NCI-H82 (cell line): ENCODE data around the gene HBZ.
"Not testable (repeated sequence)": the region's sequence is repeated elsewhere in the genome, so short reads cannot be mapped to it uniquely, and the experiment has no call there.

Experiments used
- DNase-seq: peaks from one replicate; lab custom pipeline; 2025; lab: John Stamatoyannopoulos, UW

The HBZ gene

GRCh38 chr16:138049-138417 is 14.4 kb upstream of the HBZ start:
- DNase-seq: peak; percentile 58

- DNase-seq: no peak
Observed at GRCh38 chr16:140175-140857, 12.1 kb upstream of the HBZ start.

GRCh38 chr16:142405-142967 is 10.0 kb upstream of the HBZ start:
- no peak for DNase-seq

GRCh38 chr16:143047-143446 is 9.4 kb upstream of the HBZ start:
- no peak for DNase-seq

- no peak for DNase-seq
Observed at GRCh38 chr16:143456-143855, 9.0 kb upstream of the HBZ start.

GRCh38 chr16:144797-145252 is 7.6 kb upstream of the HBZ start:
- DNase-seq: no peak

- DNase-seq: no peak
Observed at GRCh38 chr16:146646-147045, 5.8 kb upstream of the HBZ start.

GRCh38 chr16:149024-149660 is 3.3 kb upstream of the HBZ start:
- DNase-seq: no peak

- not testable (repeated sequence) for DNase-seq
Observed at GRCh38 chr16:153129-153521, 681 bp downstream of the HBZ start.

- not testable (repeated sequence) for DNase-seq
Observed at GRCh38 chr16:153550-154216, 1.2 kb downstream of the HBZ start.

- DNase-seq: peak; percentile 60
Observed at GRCh38 chr16:154217-155030, 2.0 kb downstream of the HBZ start.

GRCh38 chr16:155031-155398 is 2.6 kb downstream of the HBZ start:
- DNase-seq: no peak

GRCh38 chr16:159136-159849 is 6.8 kb downstream of the HBZ start:
- DNase-seq: no peak

- not testable (repeated sequence) for DNase-seq
Observed at GRCh38 chr16:160242-160641, 7.8 kb downstream of the HBZ start.

- DNase-seq: no peak
Observed at GRCh38 chr16:160691-161190, 8.3 kb downstream of the HBZ start.

GRCh38 chr16:162271-162991 is 10.0 kb downstream of the HBZ start:
- DNase-seq: no peak

- DNase-seq: not testable (repeated sequence)
Observed at GRCh38 chr16:163139-163538, 10.7 kb downstream of the HBZ start.

- not testable (repeated sequence) for DNase-seq
Observed at GRCh38 chr16:163696-164095, 11.3 kb downstream of the HBZ start.

GRCh38 chr16:164134-164823 is 11.8 kb downstream of the HBZ start:
- not testable (repeated sequence) for DNase-seq
